NCI-H2196 (cell line): ENCODE results near the gene LRP8.

ENCODE experiments used
- DNase-seq: peaks from one replicate; lab custom pipeline; 2025; ENCODE audit not compliant: unreplicated experiment; lab: John Stamatoyannopoulos, UW

Gene LRP8

GRCh38 chr1:53340660-53341520 lies 13.0 kb upstream of the LRP8 start:
- DNase-seq, result no peak

DNA sequence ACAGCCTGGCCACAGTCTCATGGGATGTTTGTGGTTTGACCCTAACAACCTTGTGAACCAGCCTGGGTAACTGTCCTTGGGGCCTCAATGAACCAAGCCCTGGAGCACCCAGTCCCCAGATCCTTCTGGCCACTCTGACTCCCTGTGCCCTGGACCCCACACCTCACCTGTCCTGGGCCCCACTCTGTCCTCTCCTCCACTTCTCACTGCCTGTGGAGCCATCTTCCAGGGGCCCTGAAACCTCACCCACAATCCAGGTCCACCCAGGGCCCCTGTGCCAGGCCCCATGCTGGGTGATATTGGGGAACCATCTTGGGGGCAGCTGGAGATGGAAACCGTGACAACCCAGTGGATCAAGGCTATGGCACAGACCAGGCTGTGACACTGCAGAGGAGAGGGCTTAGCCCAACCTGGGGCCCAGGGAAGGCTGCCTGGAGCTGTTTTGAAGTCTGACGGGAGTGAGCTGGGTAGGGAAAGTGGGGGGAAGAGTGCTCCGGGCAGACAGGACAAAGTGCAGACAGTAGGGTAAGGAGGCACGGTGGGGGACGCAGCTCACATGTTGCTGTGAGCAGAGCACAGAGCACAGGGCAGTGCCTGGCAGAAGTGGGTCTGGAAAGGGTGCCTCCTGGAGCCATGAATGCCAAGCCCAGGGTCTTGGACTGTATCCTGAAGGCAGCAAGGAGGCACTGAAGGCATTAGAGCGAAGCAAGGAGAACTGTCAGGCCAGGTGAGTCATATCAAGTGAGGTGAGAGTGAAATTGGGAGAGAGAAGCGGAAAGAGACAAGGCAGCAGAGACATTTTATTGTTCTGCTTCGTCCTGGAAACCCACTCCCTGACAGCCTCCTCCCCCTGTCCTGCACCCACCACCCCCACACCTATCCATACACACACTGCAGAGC lies 12.1 kb upstream of the LRP8 start:
- no peak for DNase-seq

DNA sequence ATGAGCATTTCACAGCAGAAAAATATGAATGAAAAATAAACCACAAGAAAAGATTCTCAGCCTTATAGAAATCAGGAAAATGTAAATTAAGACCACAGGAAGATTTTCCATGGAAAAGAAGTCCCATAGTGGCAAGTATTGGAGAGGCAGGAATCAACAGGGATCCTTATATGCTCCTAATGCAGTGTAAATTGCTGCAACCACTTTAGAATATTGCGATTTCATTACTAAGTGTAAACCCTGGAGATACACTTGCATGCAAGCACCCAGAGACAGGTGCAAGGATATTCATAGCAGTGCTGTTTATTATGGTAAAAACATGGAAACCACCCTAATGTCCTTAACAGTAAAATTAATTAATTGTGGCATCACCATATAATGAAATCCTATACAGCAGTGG lies 10.6 kb upstream of the LRP8 start:
- DNase-seq, result no peak

DNA sequence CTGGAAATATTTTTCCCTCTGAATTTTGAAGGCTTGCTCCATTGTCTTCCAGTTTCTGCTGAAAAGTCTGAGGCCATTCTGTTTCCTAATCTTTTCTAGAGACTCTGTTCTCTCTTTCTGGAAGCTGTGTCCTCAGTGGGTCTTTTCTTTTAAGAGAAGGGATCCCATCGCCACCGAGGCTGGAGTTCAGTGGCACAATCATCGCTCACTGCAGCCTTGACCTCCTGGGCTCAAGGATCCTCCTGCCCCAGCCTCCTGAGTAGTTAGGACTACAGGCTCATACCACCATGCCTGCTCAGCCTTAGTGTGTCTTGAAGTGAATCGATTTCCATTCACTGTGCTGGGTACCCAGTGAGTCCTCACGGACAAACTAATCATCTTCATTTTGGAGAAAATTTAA lies 9.6 kb upstream of the LRP8 start:
- no peak for DNase-seq

- DNase-seq, result no peak
These were observed 8.3 kb upstream of the LRP8 start for GRCh38 chr1:53336146-53336545.

DNA sequence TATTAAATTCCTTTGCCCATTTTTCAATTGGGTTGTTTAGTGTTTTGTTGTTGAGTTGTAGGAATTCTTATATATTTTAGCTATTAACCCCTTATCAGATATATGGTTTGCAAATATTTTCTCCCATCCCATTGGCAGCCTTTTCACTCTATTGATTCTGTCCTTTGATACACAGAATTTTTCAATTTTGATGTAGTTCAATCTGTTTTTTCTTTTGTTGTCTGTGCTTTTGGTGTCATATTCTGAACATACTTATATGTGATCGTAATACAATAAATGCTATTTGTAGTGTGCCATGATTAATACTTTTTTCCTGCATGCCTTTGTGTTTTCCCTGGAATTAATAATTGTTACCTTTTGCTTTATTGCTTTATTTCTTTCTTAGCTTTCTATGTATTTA lies 7.8 kb upstream of the LRP8 start:
- no peak for DNase-seq

- DNase-seq, result no peak
These were observed 6.9 kb upstream of the LRP8 start for GRCh38 chr1:53334781-53335180.

DNA sequence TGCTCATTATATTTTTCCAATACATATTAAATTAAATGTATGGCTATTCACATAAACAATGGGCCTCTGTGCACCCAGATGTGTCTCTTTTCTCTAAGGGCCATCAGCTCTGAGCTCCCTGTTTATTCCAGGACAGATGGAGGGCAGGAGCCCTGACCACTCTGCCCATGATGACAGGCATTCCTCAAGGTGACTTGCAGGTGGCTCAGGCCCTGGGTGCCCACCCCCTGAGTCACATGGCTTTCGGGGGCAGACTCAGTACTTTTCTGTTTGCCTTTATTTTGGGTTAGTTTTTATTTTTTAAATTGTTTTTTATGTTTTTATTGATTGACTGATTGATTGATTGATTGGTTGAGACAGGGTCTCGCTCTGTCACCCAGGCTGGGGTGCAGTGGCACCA lies 6.4 kb upstream of the LRP8 start:
- no peak for DNase-seq

- DNase-seq, result no peak
These were observed 5.0 kb upstream of the LRP8 start for GRCh38 chr1:53332833-53333232.

GRCh38 chr1:53332186-53332564 lies 4.3 kb upstream of the LRP8 start:
- no peak for DNase-seq

DNA sequence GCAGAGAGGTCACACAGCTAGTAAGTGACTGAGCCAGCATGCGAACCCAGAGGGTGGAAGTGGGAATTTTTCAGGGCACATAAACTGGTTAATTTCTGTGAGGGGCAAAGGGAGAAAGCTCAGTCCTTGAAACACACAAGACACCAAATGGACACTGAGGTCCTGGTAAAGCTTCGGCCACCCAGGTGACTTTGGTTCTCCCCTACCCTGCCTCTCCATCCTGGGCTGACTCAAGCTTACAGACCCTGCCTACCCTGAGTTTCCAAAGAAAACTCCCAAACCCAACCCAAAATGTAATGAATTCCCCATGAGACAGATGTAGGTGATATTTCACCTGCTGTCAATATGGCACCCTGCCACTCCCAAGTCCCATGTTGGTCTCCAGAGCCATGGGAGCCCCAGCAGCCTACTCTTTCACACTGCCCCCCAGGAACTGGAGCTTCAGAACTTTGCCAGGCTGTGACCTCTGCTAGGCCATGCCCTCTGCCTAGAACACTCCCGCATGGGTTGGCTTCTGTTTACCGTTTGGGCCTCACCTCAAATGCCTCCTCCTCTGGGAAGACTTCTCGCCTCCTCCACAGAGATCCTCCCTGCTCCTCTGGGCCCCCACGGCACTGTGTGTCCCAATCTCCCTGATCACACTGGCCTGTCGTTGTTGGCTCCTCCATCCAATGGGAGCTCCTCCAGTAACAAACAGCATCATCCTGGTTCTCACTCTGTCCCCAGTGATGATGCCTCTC lies 3.7 kb upstream of the LRP8 start:
- DNase-seq, result no peak

GRCh38 chr1:53330819-53331218 lies 2.9 kb upstream of the LRP8 start:
- no peak for DNase-seq

DNA sequence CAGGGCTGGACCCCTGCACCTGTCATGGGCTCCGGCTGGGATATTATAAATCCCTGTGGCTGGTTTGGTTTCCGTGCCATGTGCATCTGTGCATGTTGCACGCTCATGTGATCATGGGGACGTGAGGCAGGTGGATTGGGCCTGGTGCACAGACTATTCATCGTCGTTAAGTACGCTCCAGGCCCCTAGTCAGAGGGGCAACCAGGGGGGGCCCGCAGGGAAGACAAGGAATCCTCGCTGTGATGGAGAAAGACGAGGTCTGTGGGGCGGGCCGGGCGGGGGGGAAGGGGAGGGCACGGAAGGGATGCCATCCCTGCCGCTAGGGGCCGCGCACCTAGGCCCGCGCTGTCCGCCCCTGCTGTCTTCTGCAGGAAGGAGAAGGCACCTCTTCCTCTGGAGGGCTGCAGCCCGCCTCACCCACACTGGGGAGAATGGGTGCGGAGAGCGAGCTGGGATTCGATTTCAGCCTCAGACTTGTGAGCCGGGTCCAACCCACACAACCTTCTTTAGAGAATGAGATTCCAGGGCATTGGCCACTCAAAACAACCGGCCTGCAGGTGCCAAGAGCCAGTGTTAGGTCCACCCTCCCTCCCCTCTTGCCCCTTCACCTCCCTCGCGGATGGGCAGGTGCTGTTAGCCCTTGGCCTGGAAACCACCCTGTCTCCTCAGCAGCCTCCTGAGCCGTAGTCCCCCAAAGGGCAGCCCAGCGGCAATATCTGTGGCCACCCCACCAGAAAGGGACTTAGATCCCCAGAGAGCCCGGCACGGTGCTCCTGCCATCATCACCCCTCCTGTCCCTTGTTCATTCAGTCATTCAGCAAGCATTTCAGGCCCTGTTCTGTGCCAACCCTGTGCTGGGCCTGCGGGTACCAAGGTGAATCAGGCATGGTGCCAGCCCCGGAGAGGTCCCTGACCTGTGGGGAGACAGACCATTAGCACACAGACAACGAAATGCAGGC lies 950 bp upstream of the LRP8 start:
- no peak for DNase-seq

DNA sequence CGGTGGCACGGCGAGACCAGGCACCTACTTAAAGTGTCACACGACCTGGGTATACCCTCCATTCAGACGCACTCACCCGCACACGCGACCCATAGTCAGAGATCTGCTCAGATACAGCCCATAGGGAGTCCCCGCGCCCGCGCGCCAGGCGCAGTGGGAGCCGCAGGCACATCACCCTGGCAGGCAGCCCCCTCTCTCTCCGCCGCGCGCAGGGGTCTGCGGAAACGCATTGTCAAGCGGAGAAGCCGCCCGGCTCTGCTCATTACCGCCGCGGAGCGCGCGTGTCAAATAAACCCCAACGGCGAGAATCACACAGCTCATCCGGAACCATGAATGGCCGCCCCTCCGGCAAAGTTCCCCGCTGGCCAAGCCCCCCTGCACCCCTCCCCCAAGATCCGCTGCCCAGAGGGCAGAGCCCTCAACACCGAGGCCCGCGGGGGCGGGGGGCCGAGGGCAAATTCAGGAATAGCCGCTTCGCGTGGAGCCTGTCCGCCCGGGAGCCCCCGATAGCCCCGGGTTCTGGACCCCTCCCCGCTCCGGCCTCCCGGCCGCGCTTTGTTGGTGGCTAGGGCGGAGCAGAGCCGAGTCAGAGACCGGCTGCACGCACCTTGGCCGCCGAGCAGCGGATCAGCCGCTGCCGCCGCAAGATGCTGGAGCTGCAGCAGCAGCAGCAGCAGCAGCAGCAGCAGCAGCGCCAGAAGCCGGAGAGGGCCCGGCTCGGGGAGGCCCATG lies 522 bp downstream of the LRP8 start:
- no peak for DNase-seq

DNA sequence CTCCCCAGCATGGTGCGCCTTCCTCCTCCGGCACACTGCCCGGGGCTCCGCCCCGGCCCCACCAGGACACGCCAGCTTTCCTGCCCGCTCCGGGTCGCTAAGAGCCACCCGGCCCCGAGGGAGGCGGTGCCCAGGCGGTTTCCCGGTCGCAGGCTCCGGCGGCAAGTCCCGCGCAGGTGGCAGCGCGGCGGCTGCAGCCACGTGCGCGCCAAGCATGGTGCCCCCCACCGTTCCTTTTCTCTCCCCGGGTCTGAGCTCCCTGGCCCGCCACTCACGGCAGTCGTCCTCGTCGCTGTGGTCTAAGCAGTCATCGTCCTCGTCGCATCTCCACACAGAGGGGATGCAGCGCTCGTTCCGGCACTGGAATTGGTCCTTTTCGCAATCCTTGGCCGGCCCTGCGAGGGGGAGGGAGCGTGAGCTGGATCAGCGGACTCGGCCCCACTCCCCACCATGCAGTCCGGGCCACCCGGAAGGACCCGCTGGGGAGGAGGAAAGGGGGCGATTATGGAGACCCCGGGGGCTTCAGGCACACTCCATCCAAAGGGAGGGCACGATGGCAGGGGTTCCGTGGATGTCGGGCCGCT lies 1.2 kb downstream of the LRP8 start:
- peak; percentile 70 for DNase-seq

DNA sequence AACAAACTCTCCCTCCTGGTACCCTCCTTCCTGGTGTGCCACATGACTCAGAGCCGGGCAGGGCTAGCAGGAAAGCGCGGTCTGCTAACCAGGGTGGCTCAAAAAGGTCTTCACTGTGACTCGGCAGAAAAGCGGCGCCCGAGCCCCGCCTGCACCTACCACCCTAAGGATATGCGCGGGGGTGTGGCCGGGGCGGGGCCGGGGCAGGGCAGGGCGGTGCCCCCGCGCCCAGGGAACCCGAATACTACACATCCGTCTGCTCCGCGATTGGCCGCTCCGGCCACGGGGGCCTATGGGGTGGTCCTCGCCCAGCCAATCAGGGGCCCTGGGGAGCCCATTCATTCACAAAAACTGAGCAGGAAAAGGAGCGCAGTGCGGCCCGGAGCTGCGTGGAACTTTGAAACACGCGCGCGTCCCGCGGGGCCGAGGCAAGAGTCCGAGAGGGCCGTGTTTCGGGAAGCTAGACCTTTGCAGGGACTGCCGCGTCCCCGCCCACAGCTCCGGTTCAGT lies 1.7 kb downstream of the LRP8 start:
- peak; percentile 90 for DNase-seq

- no peak for DNase-seq
These were observed 2.4 kb downstream of the LRP8 start for GRCh38 chr1:53325326-53326087.

DNA sequence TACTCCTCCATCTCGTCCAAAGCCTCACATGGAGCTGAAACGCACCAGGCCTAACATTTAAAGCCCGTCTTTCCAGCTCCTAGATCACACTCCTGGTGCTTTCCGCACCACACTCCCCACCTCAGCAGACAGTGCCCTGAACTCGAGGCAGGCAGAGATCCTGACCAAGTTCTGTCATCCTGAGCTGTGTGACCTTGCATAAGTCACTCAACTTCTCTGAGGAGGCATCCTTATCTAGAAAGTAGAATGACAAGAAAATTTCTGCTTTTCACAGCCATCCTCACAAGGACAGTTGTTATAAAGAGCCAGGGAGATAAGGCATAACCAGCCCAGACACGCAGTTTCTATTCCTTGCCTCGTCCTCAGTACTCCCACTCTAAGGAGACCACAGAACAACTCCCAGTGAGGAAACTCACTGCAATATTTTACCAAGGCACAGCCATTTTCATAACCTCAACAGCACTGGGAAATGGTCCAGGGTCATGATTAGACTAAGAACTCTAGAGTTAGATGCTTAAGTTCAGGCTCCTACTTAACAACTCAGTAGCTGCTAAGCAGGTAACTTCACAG lies 3.1 kb downstream of the LRP8 start:
- DNase-seq, result no peak
